Endothelial cell of umbilical vein (primary cell): ENCODE measurements around the gene OXSR1.

ENCODE experiments used
- CTCF ChIP-seq, 2 donors: IDR thresholded peaks; 1 replicate in 1 of 2; 2 replicates in 1 of 2; pipeline ENCODE4 v1.5.1; 2011; ENCODE audit warnings: low read length in 2 of 2, mild to moderate bottlenecking in 2 of 2, moderate library complexity in 2 of 2, control low read depth in 1 of 2, inconsistent platforms in 1 of 2, low read depth in 1 of 2; ENCODE audit not compliant: insufficient read depth in 1 of 2; ENCODE audit errors: extremely low read depth in 1 of 2
- EZH2 ChIP-seq: IDR thresholded peaks from 2 replicates; pipeline ENCODE4 v1.6.1; 2012; ENCODE audit warnings: borderline replicate concordance, low read depth, mild to moderate bottlenecking, moderate library complexity, low read length, inconsistent platforms; ENCODE audit not compliant: severe bottlenecking
- MAX ChIP-seq: IDR thresholded peaks from 2 replicates; pipeline ENCODE4 v1.6.1; 2011; ENCODE audit not compliant: insufficient read depth, insufficient read length
- MYC ChIP-seq: IDR thresholded peaks from one replicate; pipeline ENCODE4 v1.6.1; 2011; ENCODE audit warnings: mild to moderate bottlenecking, low read depth, low read length
- POLR2AphosphoS5 ChIP-seq: IDR thresholded peaks from 2 replicates; pipeline ENCODE4 v1.6.1; 2012; ENCODE audit warnings: low read depth, mild to moderate bottlenecking, control low read depth, low read length, moderate library complexity; ENCODE audit not compliant: insufficient read depth

DNA sequence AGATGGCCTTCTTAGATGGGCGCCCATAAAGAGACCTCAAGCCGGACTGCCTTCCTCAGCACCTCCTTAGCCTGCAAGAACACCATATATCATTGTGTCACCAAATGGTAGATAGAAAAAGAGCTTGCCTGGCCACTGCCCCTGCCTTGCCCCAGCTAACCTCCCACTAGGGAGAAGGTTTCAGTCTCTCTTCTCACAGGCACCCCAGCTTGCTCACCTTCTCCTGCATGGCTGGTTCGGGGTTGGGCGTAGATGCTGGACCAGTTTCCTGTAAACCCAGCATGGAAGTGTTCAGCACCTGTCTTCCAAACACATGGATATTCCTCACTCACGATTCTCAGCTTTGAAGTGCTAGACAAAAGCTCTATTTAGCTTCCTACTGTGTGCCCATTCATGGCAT, 113.5 kb downstream of the OXSR1 start:
- TF ChIP-seq CTCF (IDR thresholded peaks at IDR 0.05; ENCODE audit: extremely low read depth in 1 of 2, insufficient read depth in 1 of 2, low read depth in 1 of 2, low read length in 2 of 2) (no peak), MYC (no peak), EZH2 (no peak), POLR2AphosphoS5 (no peak), MAX (no peak)
